ENCODE measurements around the gene ISY1. TPM values are rescaled to one million over a fixed set of nuclear protein-coding genes. Genes with fewer than 3 reads are reported as not detected.
"Not testable (repeated sequence)": the region's sequence is repeated elsewhere in the genome, so short reads cannot be mapped to it uniquely, and the experiment has no call there.

ISY1 gene
- total RNA-seq, 2 donors from 2014 or later, result 27.0 to 32.0 TPM

- ATAC-seq (no peak), DNase-seq (peak; percentile 18 to 33)
- intact Hi-C loops (cut with DNase I, micrococcal nuclease), result no loop called here
Observed at GRCh38 chr3:129123314-129124060, 37.4 kb downstream of the ISY1 start.

GRCh38 chr3:129122412-129123011 is 38.4 kb downstream of the ISY1 start:
- ATAC-seq (no peak), DNase-seq (no peak)
- intact Hi-C loops (cut with DNase I, micrococcal nuclease), result no loop called here

DNA sequence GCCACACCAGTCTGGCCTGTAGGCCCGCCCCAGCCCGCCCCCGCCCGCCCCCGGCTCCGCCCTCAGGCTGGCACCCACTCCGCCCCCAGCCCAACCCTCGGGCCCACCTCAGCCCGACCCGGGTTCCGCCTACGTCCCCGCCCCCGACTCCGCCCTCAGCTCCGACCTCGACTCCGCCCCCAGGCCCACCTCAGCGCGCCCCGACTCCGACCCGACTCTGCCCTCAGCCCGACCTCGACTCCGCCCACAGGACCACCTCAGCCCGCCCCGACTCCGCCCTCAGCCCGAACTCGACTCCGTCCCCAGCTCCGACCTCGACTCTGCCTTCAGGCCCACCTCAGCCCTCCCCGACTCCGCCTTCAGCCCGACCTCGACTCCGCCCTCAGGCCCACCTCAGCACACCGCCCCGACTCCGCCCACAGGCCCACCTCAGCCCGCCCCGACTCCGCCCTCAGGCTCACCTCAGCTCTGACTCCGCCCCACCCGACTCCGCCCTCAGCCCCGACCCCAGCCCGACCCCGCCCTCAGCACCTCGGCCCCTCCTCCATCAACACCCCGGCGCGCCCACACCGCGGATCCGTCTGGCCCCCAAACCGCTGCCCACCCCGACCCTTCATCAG is 39.0 kb downstream of the ISY1 start, which contains the start of gene RAB43:
Gene RAB43 (minus strand): TSS at position 13 of the 620 bp plus-strand sequence. CDS start 315 bp downstream, outside the sequence.
- DNase-seq (peak; percentile 89 to 94), ATAC-seq (peak; percentile 65)
- intact Hi-C loops (cut with DNase I, micrococcal nuclease), result no loop called here

- intact Hi-C loops (cut with DNase I, micrococcal nuclease), result no loop called here
- ATAC-seq (peak; percentile 56), DNase-seq (peak in 1 of 2 donors; percentile 41)
Observed at GRCh38 chr3:129121016-129121791, 39.7 kb downstream of the ISY1 start.

- intact Hi-C loops (cut with DNase I, micrococcal nuclease), result no loop called here
- ATAC-seq, result peak; percentile 59
- DNase-seq, result peak; percentile 91 to 93
Observed at GRCh38 chr3:129120254-129121004, 40.4 kb downstream of the ISY1 start.

GRCh38 chr3:129119365-129120100 is 41.3 kb downstream of the ISY1 start:
- ATAC-seq (peak; percentile 45), DNase-seq (peak; percentile 74 to 80)
- intact Hi-C loops (cut with DNase I, micrococcal nuclease), result no loop called here

DNA sequence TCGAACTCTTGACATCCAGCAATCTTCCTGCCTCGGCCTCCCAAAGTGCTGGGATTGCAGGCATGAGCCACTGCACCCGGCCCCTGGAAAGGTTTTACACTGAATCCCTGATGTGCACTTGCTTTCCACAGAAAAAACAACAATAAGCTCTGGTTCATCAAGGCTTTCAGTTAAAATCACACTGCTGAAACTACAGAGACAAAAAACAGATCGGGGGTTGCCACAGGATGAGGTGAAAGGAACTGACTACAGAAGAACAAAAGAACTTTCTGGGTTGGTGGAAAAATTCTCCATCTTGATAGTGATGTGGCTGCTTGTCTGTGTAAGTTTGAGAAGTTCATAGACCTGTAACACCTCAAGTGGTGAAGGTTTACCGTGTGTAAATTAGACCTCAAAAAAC is 42.1 kb downstream of the ISY1 start:
- ATAC-seq (no peak), DNase-seq (no peak)
- intact Hi-C loops (cut with DNase I, micrococcal nuclease), result no loop called here

- ATAC-seq (no peak), DNase-seq (no peak)
- intact Hi-C loops (cut with DNase I, micrococcal nuclease), result no loop called here
Observed at GRCh38 chr3:129117134-129117533, 43.7 kb downstream of the ISY1 start.

GRCh38 chr3:129116482-129116946 is 44.3 kb downstream of the ISY1 start:
- ATAC-seq (no peak), DNase-seq (no peak)
- intact Hi-C loops (cut with DNase I, micrococcal nuclease), result no loop called here

- DNase-seq (no peak), ATAC-seq (no peak)
- intact Hi-C loops (cut with DNase I, micrococcal nuclease), result no loop called here
Observed at GRCh38 chr3:129114455-129114854, 46.4 kb downstream of the ISY1 start.

- ATAC-seq (no peak), DNase-seq (no peak)
- intact Hi-C loops (cut with DNase I, micrococcal nuclease), result no loop called here
Observed at GRCh38 chr3:129112308-129113052, 48.4 kb downstream of the ISY1 start.

DNA sequence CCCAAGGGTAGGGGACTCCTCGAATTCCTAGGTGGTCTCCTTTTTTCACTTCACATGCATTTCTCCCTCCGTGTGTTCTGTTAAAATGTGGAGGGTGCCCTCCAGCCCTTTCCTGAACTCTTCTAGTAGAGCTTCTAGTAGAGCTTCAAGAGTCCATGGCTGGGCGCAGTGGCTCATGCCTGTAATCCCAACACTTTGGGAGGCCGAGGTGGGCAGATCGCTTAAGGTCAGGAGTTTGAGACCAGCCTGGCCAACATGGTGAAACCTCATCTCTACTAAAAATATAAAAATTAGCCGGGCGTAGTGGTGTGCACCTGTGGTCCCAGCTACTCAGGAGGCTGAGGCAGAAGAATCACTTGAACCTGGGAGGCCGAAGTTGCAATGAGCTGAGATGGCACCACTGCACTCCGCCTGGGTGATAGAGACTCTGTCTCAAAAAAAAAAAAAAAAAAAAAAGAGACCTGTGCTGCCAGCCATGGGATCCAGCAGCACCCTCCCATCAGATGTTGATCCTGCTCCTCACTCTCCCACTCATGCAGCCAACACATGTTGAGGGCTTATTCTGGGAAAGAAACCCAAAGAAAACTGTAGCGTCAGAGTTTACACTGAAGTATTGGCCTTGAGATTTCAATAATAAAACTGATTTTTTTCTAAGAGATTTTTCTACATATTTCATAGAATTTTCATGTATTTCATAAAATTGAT is 49.6 kb downstream of the ISY1 start:
- DNase-seq; ATAC-seq; intact Hi-C loops (cut with DNase I, micrococcal nuclease): not testable (repeated sequence)

DNA sequence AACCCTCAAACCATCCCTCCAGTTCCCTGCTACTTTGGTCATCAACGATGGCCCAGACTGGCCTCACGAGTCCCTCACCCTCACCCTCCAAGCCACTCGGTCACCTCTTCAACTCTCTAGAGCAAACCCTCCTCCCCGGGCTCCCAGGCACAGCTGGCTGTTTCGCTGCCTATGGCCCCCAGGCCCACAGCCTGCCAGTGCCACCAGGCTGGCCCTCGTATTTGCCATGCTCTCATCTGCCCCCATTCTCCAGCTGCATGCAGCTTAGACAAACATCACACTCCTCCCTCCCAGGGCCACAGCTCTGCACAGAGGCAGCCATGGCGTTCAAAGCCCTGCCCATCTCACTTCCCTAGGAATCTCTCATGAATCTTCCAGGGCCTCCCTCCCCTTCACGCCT is 53.1 kb downstream of the ISY1 start:
- ATAC-seq (no peak), DNase-seq (no peak)
- intact Hi-C loops (cut with DNase I, micrococcal nuclease), result no loop called here

GRCh38 chr3:129106866-129107565 is 53.8 kb downstream of the ISY1 start:
- intact Hi-C loops (cut with DNase I, micrococcal nuclease), result no loop called here
- ATAC-seq (peak; percentile 69), DNase-seq (peak in 1 of 2 donors; percentile 75)

GRCh38 chr3:129106320-129106719 is 54.5 kb downstream of the ISY1 start:
- DNase-seq (no peak), ATAC-seq (no peak)
- intact Hi-C loops (cut with DNase I, micrococcal nuclease), result no loop called here

DNA sequence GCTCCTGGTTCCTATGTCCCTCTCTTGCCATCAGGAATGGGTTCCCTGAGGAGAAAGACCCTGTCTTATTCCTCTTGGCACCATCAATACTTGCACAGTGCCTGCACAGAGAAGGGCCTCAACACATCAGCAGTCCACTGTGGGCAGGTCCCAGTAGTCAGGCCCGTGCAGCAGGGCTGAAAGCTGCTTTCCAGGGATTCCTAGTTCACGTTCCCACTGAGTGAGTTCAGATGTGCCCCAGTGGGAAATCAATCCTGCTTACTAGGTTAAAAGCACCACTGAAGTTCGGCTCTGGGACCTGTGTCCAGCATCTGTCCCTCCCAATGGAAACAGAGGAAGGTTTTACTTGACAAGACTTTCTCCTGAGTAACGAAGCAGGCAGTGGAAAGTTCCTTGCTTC is 55.0 kb downstream of the ISY1 start:
- no peak for ATAC-seq
- DNase-seq, result no peak
- intact Hi-C loops (cut with DNase I, micrococcal nuclease), result no loop called here

Measured in left colon (tissue), 2 donors.